Measurements from ENCODE around the gene TRPV5.

TRPV5 gene

DNA sequence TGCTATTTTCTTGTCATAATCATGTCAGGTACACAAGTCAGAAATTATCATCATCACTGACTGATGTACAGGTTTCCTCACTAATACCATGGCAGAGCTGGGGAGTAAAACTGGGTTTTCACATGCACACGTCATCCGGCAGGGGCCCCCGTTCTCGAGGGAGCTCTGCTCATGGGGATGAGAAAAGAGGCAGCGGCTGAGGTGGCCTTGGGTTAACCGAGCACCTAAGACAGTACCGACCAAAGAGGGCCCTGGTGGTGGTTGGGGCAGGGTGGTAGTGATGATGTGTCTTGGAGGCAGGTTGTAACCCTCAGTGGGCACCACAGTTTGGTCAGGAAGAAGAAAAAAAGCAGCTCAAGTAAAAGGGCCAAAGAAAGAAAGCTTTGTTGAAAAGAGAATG is 35.9 kb downstream of the TRPV5 start:
- H3K4me3 Mint-ChIP-seq = no peak overlapping the region
- no peak overlapping the region for H3K27ac Mint-ChIP-seq
- peaks cover 3% of the 10 kb centered on the region for H3K9me3 Mint-ChIP-seq

DNA sequence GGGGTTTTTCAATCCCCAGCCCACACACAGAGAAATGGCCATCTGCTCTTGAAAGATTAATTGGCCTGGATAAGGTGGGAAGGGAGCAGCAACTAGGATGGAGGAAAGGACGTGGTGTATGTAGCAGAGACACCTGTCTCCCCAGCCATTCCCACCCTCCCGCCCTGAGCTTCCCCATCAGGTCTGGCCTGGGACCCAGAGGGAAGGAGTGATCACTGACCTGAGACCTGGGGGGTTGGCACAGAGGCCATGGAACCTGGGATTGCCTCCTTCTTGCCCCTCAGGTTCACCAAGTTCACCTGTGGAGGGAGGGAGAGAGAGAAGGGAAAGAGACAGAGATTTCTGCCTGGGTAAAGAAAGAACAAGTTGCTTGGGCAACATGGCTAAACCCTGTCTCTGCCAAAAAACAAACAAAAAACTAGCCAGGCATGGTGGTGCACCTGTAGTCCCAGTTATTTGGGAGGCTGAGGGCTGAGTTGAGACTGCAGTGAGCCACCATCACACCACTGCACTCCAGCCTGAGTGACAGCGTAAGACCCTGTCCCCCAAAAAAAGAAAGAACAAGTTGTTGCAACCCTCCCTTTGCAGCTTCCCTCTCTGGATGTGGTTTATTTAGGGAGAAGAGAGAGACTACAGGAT is 36.7 kb downstream of the TRPV5 start:
- Mint-ChIP-seq H3K27ac (no peak overlapping the region), H3K9me3 (peaks cover 3% of the 10 kb centered on the region), H3K27me3 (ENCODE audit: low read depth) (peaks cover 4% of the 10 kb centered on the region), H3K4me1 (no peaks in the 10 kb centered on the region), H3K4me3 (no peak overlapping the region), H3K36me3 (ENCODE audit: low read depth) (no peaks in the 10 kb centered on the region)
- TF ChIP-seq, protein P1, sequence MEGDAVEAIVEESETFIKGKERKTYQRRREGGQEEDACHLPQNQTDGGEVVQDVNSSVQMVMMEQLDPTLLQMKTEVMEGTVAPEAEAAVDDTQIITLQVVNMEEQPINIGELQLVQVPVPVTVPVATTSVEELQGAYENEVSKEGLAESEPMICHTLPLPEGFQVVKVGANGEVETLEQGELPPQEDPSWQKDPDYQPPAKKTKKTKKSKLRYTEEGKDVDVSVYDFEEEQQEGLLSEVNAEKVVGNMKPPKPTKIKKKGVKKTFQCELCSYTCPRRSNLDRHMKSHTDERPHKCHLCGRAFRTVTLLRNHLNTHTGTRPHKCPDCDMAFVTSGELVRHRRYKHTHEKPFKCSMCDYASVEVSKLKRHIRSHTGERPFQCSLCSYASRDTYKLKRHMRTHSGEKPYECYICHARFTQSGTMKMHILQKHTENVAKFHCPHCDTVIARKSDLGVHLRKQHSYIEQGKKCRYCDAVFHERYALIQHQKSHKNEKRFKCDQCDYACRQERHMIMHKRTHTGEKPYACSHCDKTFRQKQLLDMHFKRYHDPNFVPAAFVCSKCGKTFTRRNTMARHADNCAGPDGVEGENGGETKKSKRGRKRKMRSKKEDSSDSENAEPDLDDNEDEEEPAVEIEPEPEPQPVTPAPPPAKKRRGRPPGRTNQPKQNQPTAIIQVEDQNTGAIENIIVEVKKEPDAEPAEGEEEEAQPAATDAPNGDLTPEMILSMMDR (IDR thresholded peaks at IDR 0.05; ENCODE audit: unreplicated experiment in 3 of 3) = no peak

More for the DNA sequence above, 35.9 kb downstream of the TRPV5 start:
- no peaks in the 10 kb centered on the region for H3K36me3 Mint-ChIP-seq (ENCODE audit: low read depth)
- no peaks in the 10 kb centered on the region for H3K4me1 Mint-ChIP-seq
- H3K27me3 Mint-ChIP-seq (ENCODE audit: low read depth) = peaks cover 7% of the 10 kb centered on the region
- TF ChIP-seq, protein P1 (IDR thresholded peaks at IDR 0.05; ENCODE audit: unreplicated experiment in 3 of 3) = no peak

GRCh38 chr7:142896151-142896550 is 37.4 kb downstream of the TRPV5 start:
- Mint-ChIP-seq H3K4me1 (no peaks in the 10 kb centered on the region), H3K9me3 (peaks cover under 1% of the 10 kb centered on the region), H3K27ac (no peak overlapping the region), H3K36me3 (ENCODE audit: low read depth) (no peaks in the 10 kb centered on the region), H3K4me3 (no peak overlapping the region), H3K27me3 (ENCODE audit: low read depth) (no peaks in the 10 kb centered on the region)
- TF ChIP-seq, protein P1 (IDR thresholded peaks at IDR 0.05; ENCODE audit: unreplicated experiment in 3 of 3) = no peak

DNA sequence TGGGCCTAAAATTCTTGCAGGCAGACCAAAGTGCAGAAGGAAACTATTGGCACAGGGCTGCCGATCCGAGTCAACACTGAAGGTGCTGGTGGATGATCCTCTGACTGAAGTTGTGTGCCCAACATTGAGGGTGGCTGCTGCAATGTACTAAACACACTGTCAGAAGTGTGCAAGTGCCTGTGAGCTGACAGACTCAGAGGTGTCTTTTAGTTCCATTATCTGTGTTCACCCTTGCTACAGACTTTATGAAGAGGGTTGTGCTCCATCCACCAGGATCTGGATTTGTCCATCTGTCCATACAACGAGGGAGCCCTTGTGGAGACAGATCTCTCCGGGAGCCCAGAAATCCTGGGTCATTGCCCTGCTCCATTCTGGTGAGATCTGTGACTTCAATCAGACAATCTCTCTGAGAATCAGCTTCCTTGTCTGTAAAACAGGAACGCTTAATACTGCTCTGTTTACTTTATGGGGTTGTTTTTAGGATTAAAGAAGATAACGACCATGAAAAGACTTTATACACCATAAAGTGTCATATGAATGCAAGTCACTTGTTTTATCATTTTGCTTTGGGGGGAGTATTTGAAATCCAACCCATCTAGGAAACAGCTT is 38.5 kb downstream of the TRPV5 start:
- Mint-ChIP-seq H3K36me3 (ENCODE audit: low read depth) (no peaks in the 10 kb centered on the region), H3K4me3 (no peak overlapping the region), H3K27ac (no peak overlapping the region), H3K27me3 (ENCODE audit: low read depth) (peaks cover 3% of the 10 kb centered on the region), H3K4me1 (no peaks in the 10 kb centered on the region), H3K9me3 (no peaks in the 10 kb centered on the region)
- TF ChIP-seq, protein P1 (IDR thresholded peaks at IDR 0.05; ENCODE audit: unreplicated experiment in 3 of 3) = no peak

- Mint-ChIP-seq H3K27ac (no peak overlapping the region), H3K4me3 (no peak overlapping the region), H3K27me3 (ENCODE audit: low read depth) (peaks cover 3% of the 10 kb centered on the region), H3K9me3 (no peaks in the 10 kb centered on the region), H3K4me1 (no peaks in the 10 kb centered on the region), H3K36me3 (ENCODE audit: low read depth) (no peaks in the 10 kb centered on the region)
- TF ChIP-seq, protein P1 (IDR thresholded peaks at IDR 0.05; ENCODE audit: unreplicated experiment in 3 of 3) = no peak
Observed at GRCh38 chr7:142894112-142894984, 39.2 kb downstream of the TRPV5 start.

Data from nephron (organoid).